Progenitor cell of endocrine pancreas (in vitro differentiated cells): Measurements from ENCODE around the gene CHPF2. TPM values are rescaled to one million over a fixed set of nuclear protein-coding genes. Genes with fewer than 3 reads are reported as not detected.

Experiments used
- DNase-seq: peaks from one replicate; pipeline ENCODE4 v3.0.0; 2021; ENCODE audit warnings: low spot score; ENCODE audit not compliant: unreplicated experiment
- H3K27ac Mint-ChIP-seq: 2 replicates; pipeline ENCODE4 v1.8.0; 2021; ENCODE audit warnings: mild to moderate bottlenecking, moderate library complexity, mixed read lengths
- H3K27me3 Mint-ChIP-seq: 2 replicates; pipeline ENCODE4 v1.8.0; 2021; ENCODE audit warnings: mixed read lengths
- H3K36me3 Mint-ChIP-seq: 2 replicates; pipeline ENCODE4 v1.8.0; 2022; ENCODE audit warnings: mixed read lengths; ENCODE audit not compliant: insufficient read depth
- H3K4me1 Mint-ChIP-seq: 2 replicates; pipeline ENCODE4 v1.8.0; 2021; ENCODE audit warnings: low read depth, mixed read lengths
- H3K4me3 Mint-ChIP-seq: 2 replicates; pipeline ENCODE4 v1.8.0; 2021; ENCODE audit warnings: low read depth, mild to moderate bottlenecking, moderate library complexity, mixed read lengths
- H3K9me3 Mint-ChIP-seq: 2 replicates; pipeline ENCODE4 v1.8.0; 2021; ENCODE audit warnings: low read depth, mixed read lengths
- total RNA-seq: library from RNA; stranded (reverse); gene quantifications from 2 replicates; pipeline ENCODE4 v1.2.1, GENCODE V29; 2021
- TF ChIP-seq, protein P1 (sequence below): fragments of 200-600 bp; sonication (generic); IDR thresholded peaks from one replicate; pipeline ENCODE4 v1.5.0; 2021; ENCODE audit warnings: antibody characterized with exemption, mild to moderate bottlenecking; ENCODE audit not compliant: unreplicated experiment

CHPF2 gene
- total RNA-seq, 1 donor from 2014 or later = 42.2 TPM

DNA sequence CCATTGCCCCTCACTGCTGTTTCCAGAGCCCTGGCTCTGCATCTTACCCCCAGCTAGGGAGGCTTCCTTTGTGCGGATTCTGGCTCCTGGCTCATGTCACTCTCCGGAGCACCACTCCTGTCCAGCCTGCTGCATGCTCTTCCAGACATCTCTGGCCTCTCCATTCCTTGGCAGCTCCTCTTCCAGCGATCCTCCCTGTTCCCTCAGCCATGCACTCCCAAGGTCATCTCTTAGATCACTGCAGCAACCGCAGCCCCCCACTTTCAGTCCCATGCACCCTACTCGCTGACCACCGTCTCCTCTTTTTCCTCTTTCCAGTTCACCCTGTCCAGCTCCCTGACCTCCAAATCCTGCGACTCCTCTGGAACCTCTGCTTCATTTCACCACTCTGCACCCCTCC, 23.1 kb downstream of the CHPF2 start:
- H3K4me1 Mint-ChIP-seq = peaks cover 15% of the 10 kb centered on the region
- no peak overlapping the region for H3K27ac Mint-ChIP-seq
- DNase-seq = no peak
- no peak overlapping the region for H3K4me3 Mint-ChIP-seq
- no peaks in the 10 kb centered on the region for H3K9me3 Mint-ChIP-seq
- H3K36me3 Mint-ChIP-seq = no peaks in the 10 kb centered on the region
- H3K27me3 Mint-ChIP-seq = peaks cover 55% of the 10 kb centered on the region
- TF ChIP-seq, protein P1, sequence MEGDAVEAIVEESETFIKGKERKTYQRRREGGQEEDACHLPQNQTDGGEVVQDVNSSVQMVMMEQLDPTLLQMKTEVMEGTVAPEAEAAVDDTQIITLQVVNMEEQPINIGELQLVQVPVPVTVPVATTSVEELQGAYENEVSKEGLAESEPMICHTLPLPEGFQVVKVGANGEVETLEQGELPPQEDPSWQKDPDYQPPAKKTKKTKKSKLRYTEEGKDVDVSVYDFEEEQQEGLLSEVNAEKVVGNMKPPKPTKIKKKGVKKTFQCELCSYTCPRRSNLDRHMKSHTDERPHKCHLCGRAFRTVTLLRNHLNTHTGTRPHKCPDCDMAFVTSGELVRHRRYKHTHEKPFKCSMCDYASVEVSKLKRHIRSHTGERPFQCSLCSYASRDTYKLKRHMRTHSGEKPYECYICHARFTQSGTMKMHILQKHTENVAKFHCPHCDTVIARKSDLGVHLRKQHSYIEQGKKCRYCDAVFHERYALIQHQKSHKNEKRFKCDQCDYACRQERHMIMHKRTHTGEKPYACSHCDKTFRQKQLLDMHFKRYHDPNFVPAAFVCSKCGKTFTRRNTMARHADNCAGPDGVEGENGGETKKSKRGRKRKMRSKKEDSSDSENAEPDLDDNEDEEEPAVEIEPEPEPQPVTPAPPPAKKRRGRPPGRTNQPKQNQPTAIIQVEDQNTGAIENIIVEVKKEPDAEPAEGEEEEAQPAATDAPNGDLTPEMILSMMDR = no peak

DNA sequence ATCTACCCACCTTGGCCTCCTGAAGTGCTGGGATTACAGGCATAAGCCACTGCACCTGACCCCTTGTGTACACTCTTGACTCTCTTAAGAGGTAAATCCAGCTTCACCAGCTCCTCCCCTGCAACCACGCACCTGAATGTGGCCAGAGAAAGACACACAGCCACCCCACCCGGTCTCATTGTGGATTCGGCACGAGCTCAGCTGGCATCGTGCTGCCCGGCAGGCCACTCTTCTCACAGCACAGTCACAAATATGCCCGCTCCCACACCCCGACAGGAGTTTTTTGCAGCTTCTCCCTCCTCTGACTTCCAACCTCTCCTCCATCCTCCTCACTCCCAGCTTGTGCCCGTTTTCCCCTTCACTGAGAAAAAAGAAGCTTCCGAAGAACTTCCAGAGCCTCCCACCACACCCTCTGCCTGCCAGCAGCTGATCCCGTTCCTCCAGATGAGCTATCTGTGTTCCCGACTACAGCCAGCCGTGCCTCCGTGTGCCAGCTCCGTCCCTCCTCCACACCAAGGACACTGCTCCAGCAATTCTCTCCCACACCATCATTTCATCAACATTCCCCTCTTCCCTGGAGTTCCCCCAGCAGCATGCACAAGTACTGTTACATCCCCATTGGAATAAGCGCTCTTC, 24.2 kb downstream of the CHPF2 start:
- H3K36me3 Mint-ChIP-seq = no peaks in the 10 kb centered on the region
- DNase-seq = no peak
- no peaks in the 10 kb centered on the region for H3K9me3 Mint-ChIP-seq
- TF ChIP-seq, protein P1 = no peak
- peaks cover 6% of the 10 kb centered on the region for H3K4me1 Mint-ChIP-seq
- peaks cover 60% of the 10 kb centered on the region for H3K27me3 Mint-ChIP-seq
- no peak overlapping the region for H3K27ac Mint-ChIP-seq
- no peak overlapping the region for H3K4me3 Mint-ChIP-seq

DNA sequence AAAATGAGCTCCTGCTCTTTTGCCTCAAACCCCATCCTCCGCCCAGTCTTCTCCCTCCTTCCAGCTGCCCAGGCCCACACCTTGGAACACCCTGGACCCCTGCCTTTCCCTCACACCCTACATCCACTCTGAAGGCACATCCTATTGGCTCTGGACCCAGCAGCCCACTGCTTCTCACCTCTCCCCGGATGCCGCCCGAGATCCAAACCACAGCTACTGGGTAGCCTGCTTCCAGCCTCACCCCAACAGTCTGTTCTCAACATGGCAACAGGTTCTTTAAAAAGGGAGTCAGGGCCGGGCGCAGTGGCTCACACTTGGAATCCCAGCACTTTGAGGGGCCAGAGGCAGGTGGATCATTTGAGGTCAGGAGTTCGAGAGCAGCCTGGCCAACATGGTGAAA, 25.7 kb downstream of the CHPF2 start:
- no peaks in the 10 kb centered on the region for H3K9me3 Mint-ChIP-seq
- H3K27me3 Mint-ChIP-seq = peaks cover 65% of the 10 kb centered on the region
- no peaks in the 10 kb centered on the region for H3K36me3 Mint-ChIP-seq
- DNase-seq = no peak
- H3K4me1 Mint-ChIP-seq = no peaks in the 10 kb centered on the region
- TF ChIP-seq, protein P1 = no peak
- H3K27ac Mint-ChIP-seq = no peak overlapping the region
- no peak overlapping the region for H3K4me3 Mint-ChIP-seq

DNA sequence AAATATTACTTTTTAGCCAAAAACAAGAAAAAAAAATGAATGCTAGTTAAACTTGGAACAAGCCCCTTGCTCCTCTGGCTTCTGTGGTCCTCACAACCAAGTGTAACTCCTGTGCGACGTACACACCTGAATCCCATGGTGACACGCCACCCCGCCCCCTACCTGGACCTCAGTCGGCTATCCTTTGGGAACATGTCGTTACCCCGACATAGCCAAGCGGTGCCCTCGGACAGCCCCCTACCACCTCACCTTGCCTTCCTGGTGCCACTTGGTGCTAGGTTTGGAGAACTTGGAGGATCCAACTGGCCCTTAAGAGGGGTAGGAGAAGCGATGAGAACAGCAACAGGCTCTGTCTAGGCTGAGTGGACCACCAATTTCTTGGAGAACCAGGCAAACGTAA, 28.2 kb downstream of the CHPF2 start:
- no peak for DNase-seq
- Mint-ChIP-seq H3K27me3 (peaks cover 56% of the 10 kb centered on the region), H3K27ac (no peak overlapping the region), H3K9me3 (no peaks in the 10 kb centered on the region), H3K4me1 (no peaks in the 10 kb centered on the region), H3K36me3 (no peaks in the 10 kb centered on the region), H3K4me3 (no peak overlapping the region)
- TF ChIP-seq, protein P1 = no peak

DNA sequence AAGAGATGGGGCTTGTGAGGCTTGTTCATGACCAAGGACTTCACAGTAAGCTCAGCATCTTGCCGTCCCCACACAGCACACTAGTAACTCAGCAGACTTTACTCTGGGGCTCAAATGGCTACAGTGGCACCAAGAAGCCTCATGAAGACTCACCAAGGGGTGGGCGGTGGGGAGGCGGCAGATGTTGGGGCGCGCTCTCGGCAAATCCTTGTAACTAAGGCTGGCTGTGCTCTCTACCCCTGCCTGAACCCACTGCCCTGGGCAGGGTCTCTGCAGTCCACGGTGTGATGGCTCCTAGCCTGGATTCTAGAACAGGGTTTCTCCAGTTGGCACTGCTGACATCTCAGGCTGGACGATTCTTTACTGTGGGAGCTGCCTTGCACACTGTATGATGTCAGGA, 28.6 kb downstream of the CHPF2 start:
- H3K27me3 Mint-ChIP-seq = peaks cover 53% of the 10 kb centered on the region
- no peaks in the 10 kb centered on the region for H3K4me1 Mint-ChIP-seq

More for the DNA sequence above, 28.6 kb downstream of the CHPF2 start:
- Mint-ChIP-seq H3K4me3 (no peak overlapping the region), H3K9me3 (no peaks in the 10 kb centered on the region), H3K36me3 (no peaks in the 10 kb centered on the region), H3K27ac (no peak overlapping the region)
- TF ChIP-seq, protein P1 = no peak
- no peak for DNase-seq
